ENCODE data around the gene DHRS11. TPM values are rescaled to one million over a fixed set of nuclear protein-coding genes. Genes with fewer than 3 reads are reported as not detected.

Gene DHRS11
- total RNA-seq, 1 donor from 2014 or later, result 14.8 TPM

GRCh38 chr17:36608794-36609497 is 17.3 kb downstream of the DHRS11 start:
- DNase-seq (ENCODE audit: low read depth), result no peak

GRCh38 chr17:36609498-36609862 is 17.8 kb downstream of the DHRS11 start:
- no peak for DNase-seq (ENCODE audit: low read depth)
- TF ChIP-seq CTCF (conservative IDR thresholded peaks at IDR 0.05; ENCODE audit: low read depth, low read length), result no peak
- H3K4me3 ChIP-seq (ENCODE audit: low read depth, low read length), result no peak overlapping the region

More at GRCh38 chr17:36608794-36609497, 17.3 kb downstream of the DHRS11 start:
- H3K4me3 ChIP-seq (ENCODE audit: low read depth, low read length), result no peak overlapping the region
- TF ChIP-seq CTCF (conservative IDR thresholded peaks at IDR 0.05; ENCODE audit: low read depth, low read length), result peak; percentile 42

- no peak for DNase-seq (ENCODE audit: low read depth)
- H3K4me3 ChIP-seq (ENCODE audit: low read depth, low read length), result no peak overlapping the region
- TF ChIP-seq CTCF (conservative IDR thresholded peaks at IDR 0.05; ENCODE audit: low read depth, low read length), result no peak
Observed at GRCh38 chr17:36610474-36610873, 18.8 kb downstream of the DHRS11 start.

GRCh38 chr17:36611345-36612072 is 19.8 kb downstream of the DHRS11 start:
- DNase-seq (ENCODE audit: low read depth), result no peak
- TF ChIP-seq CTCF (conservative IDR thresholded peaks at IDR 0.05; ENCODE audit: low read depth, low read length), result no peak
- no peak overlapping the region for H3K4me3 ChIP-seq (ENCODE audit: low read depth, low read length)

- no peak overlapping the region for H3K4me3 ChIP-seq (ENCODE audit: low read depth, low read length)
- TF ChIP-seq CTCF (conservative IDR thresholded peaks at IDR 0.05; ENCODE audit: low read depth, low read length), result no peak
- no peak for DNase-seq (ENCODE audit: low read depth)
Observed at GRCh38 chr17:36612323-36612722, 20.6 kb downstream of the DHRS11 start.

- no peak for TF ChIP-seq CTCF (conservative IDR thresholded peaks at IDR 0.05; ENCODE audit: low read depth, low read length)
- H3K4me3 ChIP-seq (ENCODE audit: low read depth, low read length), result no peak overlapping the region
- DNase-seq (ENCODE audit: low read depth), result no peak
Observed at GRCh38 chr17:36613155-36613554, 21.5 kb downstream of the DHRS11 start.

Measured in epithelial cell of proximal tubule (primary cell).